Measurements from ENCODE around the gene EMX2. TPM values are rescaled to one million over a fixed set of nuclear protein-coding genes. Genes with fewer than 3 reads are reported as not detected.
"Not testable (repeated sequence)": the region's sequence is repeated elsewhere in the genome, so short reads cannot be mapped to it uniquely, and the experiment has no call there.

Gene EMX2
- total RNA-seq, 2 experiments from 2014 or later = not detected

- Mint-ChIP-seq H3K4me1 (no peaks in the 10 kb centered on the region), H3K27me3 (peaks cover 4% of the 10 kb centered on the region), H3K36me3 (no peaks in the 10 kb centered on the region), H3K4me3 (no peak overlapping the region), H3K27ac (no peak overlapping the region), H3K9me3 (no peaks in the 10 kb centered on the region)
- DNase-seq (no peak), ATAC-seq (ENCODE audit: low read depth) (no peak)
- POLR2A ChIA-PET = no interaction called here
Observed at GRCh38 chr10:117568334-117568733, 25.8 kb downstream of the EMX2 start.

GRCh38 chr10:117569610-117570390 is 27.3 kb downstream of the EMX2 start:
- H3K27me3 Mint-ChIP-seq = no peaks in the 10 kb centered on the region
- no peaks in the 10 kb centered on the region for H3K9me3 Mint-ChIP-seq
- H3K4me1 Mint-ChIP-seq = no peaks in the 10 kb centered on the region
- POLR2A ChIA-PET = no interaction called here
- no peak for DNase-seq
- no peak for ATAC-seq (ENCODE audit: low read depth)
- no peak overlapping the region for H3K27ac Mint-ChIP-seq
- no peak overlapping the region for H3K4me3 Mint-ChIP-seq
- no peaks in the 10 kb centered on the region for H3K36me3 Mint-ChIP-seq

DNA sequence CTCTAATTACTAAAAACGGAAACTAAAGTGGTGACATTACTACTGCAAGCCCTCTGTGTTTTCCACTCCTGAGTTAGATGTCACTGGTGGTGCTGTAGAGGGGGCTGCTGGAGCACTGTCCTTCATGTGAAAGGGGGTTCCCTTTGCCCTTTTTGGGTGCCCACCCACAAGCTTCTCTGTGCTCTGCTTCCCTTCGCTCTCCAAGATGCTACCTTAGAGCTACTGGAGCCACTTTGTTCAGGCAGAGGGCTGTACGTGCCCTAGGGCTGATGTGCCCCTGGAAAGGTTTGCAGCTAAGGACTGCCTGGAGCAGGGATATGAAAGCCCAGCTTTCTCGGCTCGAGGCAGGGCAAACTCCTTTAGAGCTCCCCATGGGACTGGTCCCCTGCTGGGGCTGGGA is 28.3 kb downstream of the EMX2 start:
- Mint-ChIP-seq H3K4me1 (no peaks in the 10 kb centered on the region), H3K9me3 (no peaks in the 10 kb centered on the region), H3K4me3 (no peak overlapping the region), H3K27ac (no peak overlapping the region), H3K36me3 (no peaks in the 10 kb centered on the region), H3K27me3 (peaks cover 2% of the 10 kb centered on the region)
- DNase-seq (no peak), ATAC-seq (ENCODE audit: low read depth) (no peak)
- POLR2A ChIA-PET = no interaction called here

DNA sequence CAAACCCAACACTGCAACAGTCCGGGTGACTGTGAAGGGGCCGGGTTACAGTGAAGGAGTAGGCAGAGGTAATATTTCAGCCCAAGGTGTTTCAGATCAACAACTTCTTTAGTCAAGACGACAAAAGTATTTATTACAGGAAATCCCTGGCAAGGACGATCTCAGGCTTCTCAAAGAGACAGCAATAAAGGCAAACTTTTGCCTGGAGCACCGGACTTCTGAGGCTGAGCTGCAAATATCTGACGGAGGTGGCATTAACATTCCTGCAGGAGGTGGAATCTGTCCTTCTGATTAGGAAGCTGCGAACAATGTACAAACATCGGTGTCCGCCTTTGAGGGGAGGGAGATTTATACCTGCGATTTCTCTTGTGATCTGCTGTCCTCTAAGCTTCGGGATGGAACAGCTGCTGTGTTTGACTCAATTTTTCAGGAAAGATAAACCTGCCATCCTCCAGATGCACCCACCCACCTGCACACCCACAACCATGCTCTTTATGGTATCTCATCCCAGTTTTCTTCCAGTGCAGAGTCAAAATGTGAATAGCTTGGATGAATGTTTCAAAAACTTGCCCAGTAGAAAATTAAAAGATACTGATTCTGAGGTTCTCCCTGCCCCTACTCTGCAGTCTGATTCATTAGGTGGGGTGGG is 32.1 kb downstream of the EMX2 start:
- no peak overlapping the region for H3K4me3 Mint-ChIP-seq
- DNase-seq = no peak
- no peak for ATAC-seq (ENCODE audit: low read depth)
- H3K36me3 Mint-ChIP-seq = no peaks in the 10 kb centered on the region
- POLR2A ChIA-PET = no interaction called here
- H3K27me3 Mint-ChIP-seq = peaks cover 5% of the 10 kb centered on the region
- H3K27ac Mint-ChIP-seq = no peak overlapping the region
- H3K9me3 Mint-ChIP-seq = no peaks in the 10 kb centered on the region
- no peaks in the 10 kb centered on the region for H3K4me1 Mint-ChIP-seq

- Mint-ChIP-seq H3K9me3 (no peaks in the 10 kb centered on the region), H3K4me1 (no peaks in the 10 kb centered on the region), H3K27ac (no peak overlapping the region), H3K36me3 (no peaks in the 10 kb centered on the region), H3K4me3 (no peak overlapping the region), H3K27me3 (peaks cover 7% of the 10 kb centered on the region)
- POLR2A ChIA-PET = no interaction called here
- ATAC-seq (ENCODE audit: low read depth) (no peak), DNase-seq (no peak)
Observed at GRCh38 chr10:117578490-117578889, 35.9 kb downstream of the EMX2 start.

- no peak for DNase-seq
- Mint-ChIP-seq H3K27ac (no peak overlapping the region), H3K27me3 (peaks cover 7% of the 10 kb centered on the region), H3K4me1 (no peaks in the 10 kb centered on the region), H3K9me3 (no peaks in the 10 kb centered on the region), H3K4me3 (no peak overlapping the region), H3K36me3 (no peaks in the 10 kb centered on the region)
- no peak for ATAC-seq (ENCODE audit: low read depth)
- POLR2A ChIA-PET = no interaction called here
Observed at GRCh38 chr10:117578999-117579590, 36.5 kb downstream of the EMX2 start.

DNA sequence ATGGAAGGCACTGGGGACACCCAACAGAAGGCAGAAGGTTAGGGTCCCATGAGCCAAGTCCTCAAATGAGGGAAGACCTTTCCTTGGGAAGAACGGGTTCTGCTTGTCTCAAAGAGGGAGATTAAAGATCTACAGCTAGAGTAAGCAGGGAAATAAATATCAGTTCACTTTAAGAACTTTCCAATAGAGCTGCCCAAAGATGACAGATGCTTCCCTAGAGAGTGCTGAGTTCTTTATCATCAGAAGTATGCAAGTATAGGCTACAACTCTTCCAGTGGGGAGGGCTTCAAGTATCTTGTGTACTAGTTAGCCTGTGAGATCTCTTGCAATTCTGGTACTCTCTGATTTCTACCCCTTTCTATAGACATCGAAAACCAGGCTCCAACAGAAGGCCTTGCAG is 39.4 kb downstream of the EMX2 start:
- peaks cover 8% of the 10 kb centered on the region for H3K27me3 Mint-ChIP-seq
- H3K4me1 Mint-ChIP-seq = no peaks in the 10 kb centered on the region
- no peak for ATAC-seq (ENCODE audit: low read depth)

DNA sequence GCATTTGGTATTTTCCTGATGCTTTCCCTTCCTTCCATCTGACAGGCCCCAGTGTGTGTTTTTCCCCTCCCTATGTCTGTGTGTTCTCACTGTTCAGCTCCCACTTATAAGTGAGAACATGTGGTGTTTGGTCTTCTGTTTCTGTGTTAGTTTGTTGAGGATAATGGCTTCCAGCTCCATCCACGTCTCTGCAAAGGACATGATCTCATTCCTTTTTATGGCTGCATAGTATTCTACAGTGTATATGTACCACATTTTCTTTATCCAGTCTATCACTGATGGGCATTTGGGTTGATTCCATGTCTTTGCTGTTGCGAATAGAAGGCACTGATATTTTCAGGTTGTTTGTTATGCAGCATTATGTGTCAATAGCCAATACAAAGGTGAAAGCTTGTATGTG is 42.3 kb downstream of the EMX2 start:
- DNase-seq; H3K9me3 Mint-ChIP-seq; H3K36me3 Mint-ChIP-seq; POLR2A ChIA-PET; ATAC-seq (ENCODE audit: low read depth); H3K4me1 Mint-ChIP-seq; H3K4me3 Mint-ChIP-seq; H3K27me3 Mint-ChIP-seq; H3K27ac Mint-ChIP-seq: not testable (repeated sequence)

More for the DNA sequence above, 39.4 kb downstream of the EMX2 start:
- DNase-seq = no peak
- POLR2A ChIA-PET = no interaction called here
- H3K36me3 Mint-ChIP-seq = no peaks in the 10 kb centered on the region
- H3K9me3 Mint-ChIP-seq = peaks cover 2% of the 10 kb centered on the region
- H3K27ac Mint-ChIP-seq = no peak overlapping the region
- H3K4me3 Mint-ChIP-seq = no peak overlapping the region

GRCh38 chr10:117587036-117587435 is 44.5 kb downstream of the EMX2 start:
- no peaks in the 10 kb centered on the region for H3K36me3 Mint-ChIP-seq
- no peak overlapping the region for H3K4me3 Mint-ChIP-seq
- DNase-seq (no peak), ATAC-seq (ENCODE audit: low read depth) (no peak)
- POLR2A ChIA-PET = no interaction called here
- H3K9me3 Mint-ChIP-seq = peaks cover 2% of the 10 kb centered on the region
- no peak overlapping the region for H3K27ac Mint-ChIP-seq
- H3K4me1 Mint-ChIP-seq = no peaks in the 10 kb centered on the region
- peaks cover 7% of the 10 kb centered on the region for H3K27me3 Mint-ChIP-seq

DNA sequence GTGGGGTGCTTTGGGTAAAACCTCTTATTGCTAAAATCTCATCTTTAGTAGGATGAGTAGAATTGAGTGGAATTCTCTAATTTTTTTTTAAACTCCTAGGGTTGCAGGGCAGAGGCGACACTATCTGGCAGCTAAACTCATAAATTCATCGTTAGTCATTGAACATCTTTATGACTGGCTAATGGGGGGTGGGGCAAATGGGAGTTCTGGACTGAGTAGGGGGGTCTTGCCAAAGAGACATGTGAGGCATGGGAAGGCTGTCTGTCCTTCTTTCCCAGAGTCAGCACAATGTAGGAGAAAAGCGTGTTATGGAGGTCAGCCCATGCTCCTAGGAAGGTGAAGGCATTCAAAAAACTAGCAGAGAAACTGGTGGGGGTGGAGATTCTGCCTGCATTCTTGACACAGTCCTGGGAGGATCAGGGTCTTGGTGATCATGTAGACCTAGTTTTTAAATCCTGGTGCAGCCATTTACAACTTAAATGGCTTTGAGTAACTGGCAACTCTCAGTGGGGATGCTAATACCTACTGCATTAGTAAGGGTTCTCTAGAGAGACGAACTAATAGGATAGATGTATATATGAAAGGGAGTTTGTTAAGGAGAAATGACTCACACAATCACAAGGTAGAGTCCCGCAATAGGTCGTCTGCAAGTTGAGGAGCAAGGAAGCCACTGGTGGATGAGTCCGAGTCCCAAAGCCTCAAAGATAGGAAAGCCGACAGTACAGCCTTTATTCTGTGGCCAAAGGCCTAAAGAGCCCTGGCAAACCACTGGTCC is 47.7 kb downstream of the EMX2 start:
- Mint-ChIP-seq H3K27me3 (peaks cover 2% of the 10 kb centered on the region), H3K27ac (no peak overlapping the region), H3K4me1 (no peaks in the 10 kb centered on the region), H3K36me3 (no peaks in the 10 kb centered on the region), H3K4me3 (no peak overlapping the region), H3K9me3 (no peaks in the 10 kb centered on the region)
- POLR2A ChIA-PET = no interaction called here
- no peak for DNase-seq
- ATAC-seq (ENCODE audit: low read depth) = no peak

- DNase-seq = no peak
- no peak for ATAC-seq (ENCODE audit: low read depth)
- no peak overlapping the region for H3K27ac Mint-ChIP-seq
- no peaks in the 10 kb centered on the region for H3K9me3 Mint-ChIP-seq
- no peak overlapping the region for H3K4me3 Mint-ChIP-seq
- H3K36me3 Mint-ChIP-seq = no peaks in the 10 kb centered on the region
- H3K4me1 Mint-ChIP-seq = no peaks in the 10 kb centered on the region
- peaks cover 2% of the 10 kb centered on the region for H3K27me3 Mint-ChIP-seq
- POLR2A ChIA-PET = no interaction called here
Observed at GRCh38 chr10:117591043-117591442, 48.5 kb downstream of the EMX2 start.

DNA sequence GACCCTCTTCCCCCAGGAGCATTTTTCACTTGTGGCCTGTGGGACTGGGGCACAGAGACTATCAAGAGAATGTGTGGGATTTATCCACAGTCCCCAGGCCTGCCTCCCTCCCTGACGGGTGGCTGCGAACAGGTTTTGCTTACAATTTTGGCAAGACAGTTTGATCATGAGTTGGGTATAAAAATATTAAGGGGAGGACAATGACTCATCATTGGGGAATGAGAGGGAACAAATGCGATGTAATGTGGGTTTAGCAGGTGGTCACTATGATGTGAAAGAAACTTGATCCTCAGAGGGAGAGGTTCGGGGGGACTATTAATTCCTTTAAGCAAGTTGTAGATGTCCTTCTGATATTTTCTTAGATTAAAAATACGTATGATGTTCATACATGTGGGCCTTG is 52.2 kb downstream of the EMX2 start:
- Mint-ChIP-seq H3K4me3 (no peak overlapping the region), H3K4me1 (no peaks in the 10 kb centered on the region), H3K36me3 (no peaks in the 10 kb centered on the region), H3K9me3 (no peaks in the 10 kb centered on the region), H3K27me3 (peaks cover 2% of the 10 kb centered on the region), H3K27ac (no peak overlapping the region)
- POLR2A ChIA-PET = no interaction called here
- ATAC-seq (ENCODE audit: low read depth) = no peak
- no peak for DNase-seq

- Mint-ChIP-seq H3K27me3 (no peaks in the 10 kb centered on the region), H3K27ac (no peak overlapping the region), H3K9me3 (no peaks in the 10 kb centered on the region), H3K4me1 (no peaks in the 10 kb centered on the region), H3K36me3 (no peaks in the 10 kb centered on the region), H3K4me3 (no peak overlapping the region)
- POLR2A ChIA-PET = no interaction called here
- no peak for DNase-seq
- no peak for ATAC-seq (ENCODE audit: low read depth)
Observed at GRCh38 chr10:117596706-117597105, 54.2 kb downstream of the EMX2 start.

All from activated naive CD8-positive, alpha-beta T cell treated with anti-CD3 and anti-CD28 coated beads, Interleukin-2, amount 10 ng/mL, durations not matched to agents 7 days and 5 days (primary cell).